ENCODE measurements around the gene TRIP6. TPM values are rescaled to one million over a fixed set of nuclear protein-coding genes. Genes with fewer than 3 reads are reported as not detected.

TRIP6 gene
- total RNA-seq, 1 experiment from 2014 or later = 3.2 TPM

GRCh38 chr7:100866729-100867039 lies 503 bp upstream of the TRIP6 start:
- TF ChIP-seq CTCF (IDR thresholded peaks at IDR 0.05) = no peak
- no peak for TF ChIP-seq SIN3A (IDR thresholded peaks at IDR 0.05; ENCODE audit: borderline replicate concordance, insufficient read depth, low read depth, low read length)
- no peak for TF ChIP-seq TCF7L2 (IDR thresholded peaks at IDR 0.05; ENCODE audit: low read depth, low read length)
- TF ChIP-seq REST (IDR thresholded peaks at IDR 0.05; ENCODE audit: insufficient read depth in 1 of 2, low read depth in 2 of 2, low read length in 1 of 2) = no peak
- TF ChIP-seq POLR2AphosphoS5 (IDR thresholded peaks at IDR 0.05; ENCODE audit: low read depth, low read length) = no peak
- no peak for ATAC-seq
- BruUV-seq (replicated peaks) = no TSS peak
- Histone ChIP-seq H3K27me3 (ENCODE audit: control insufficient read depth, insufficient read depth, low read length) (no peaks in the 10 kb centered on the region), H3K4me3 (ENCODE audit: low read depth in 2 of 2, low read length in 2 of 2) (no peak overlapping the region), H3K36me3 (ENCODE audit: control insufficient read depth, insufficient read depth, low read length) (peaks cover 2% of the 10 kb centered on the region; the same call in 1 of the 2 replicates), H3K4me1 (ENCODE audit: control insufficient read depth, insufficient read depth, low read length) (peaks cover 10% of the 10 kb centered on the region), H3K27ac (ENCODE audit: low read length) (peak overlapping the region; percentile 41; the same call in 1 of the 2 replicates), H3K9me3 (ENCODE audit: control insufficient read depth, insufficient read depth, low read depth, low read length) (no peaks in the 10 kb centered on the region)
- in situ Hi-C loops (cut with HindIII; ENCODE audit: low pct_unique_long_range_greater_than_20kb, low sequenced_read_pairs) (no loop called here), intact Hi-C loops (cut with micrococcal nuclease; ENCODE audit: unreplicated experiment) (no loop called here)
- no peak for DNase-seq (ENCODE audit: low read depth, low spot score)
- POLR2A ChIA-PET = interaction anchor here (0.5 kb wide), 1 partner anchor 29 kb away, joined by 12 read pairs; no protein-coding TSS in a partner anchor
- CTCF ChIA-PET = no interaction called here

- ChIA-PET CTCF (no interaction called here), POLR2A (no interaction called here)
- no peak for TF ChIP-seq SIN3A (IDR thresholded peaks at IDR 0.05; ENCODE audit: borderline replicate concordance, insufficient read depth, low read depth, low read length)
- TF ChIP-seq CTCF (IDR thresholded peaks at IDR 0.05) = no peak
- TF ChIP-seq REST (IDR thresholded peaks at IDR 0.05; ENCODE audit: insufficient read depth in 1 of 2, low read depth in 2 of 2, low read length in 1 of 2) = no peak
- TF ChIP-seq TCF7L2 (IDR thresholded peaks at IDR 0.05; ENCODE audit: low read depth, low read length) = no peak
- no peak for TF ChIP-seq POLR2AphosphoS5 (IDR thresholded peaks at IDR 0.05; ENCODE audit: low read depth, low read length)
- intact Hi-C loops (cut with micrococcal nuclease; ENCODE audit: unreplicated experiment) (no loop called here), in situ Hi-C loops (cut with HindIII; ENCODE audit: low pct_unique_long_range_greater_than_20kb, low sequenced_read_pairs) (no loop called here)
- no peak overlapping the region for H3K27ac ChIP-seq (ENCODE audit: low read length)
- DNase-seq (ENCODE audit: low read depth, low spot score) = no peak
- H3K36me3 ChIP-seq (ENCODE audit: control insufficient read depth, insufficient read depth, low read length) = peaks cover 2% of the 10 kb centered on the region; the same call in 1 of the 2 replicates
- peaks cover 10% of the 10 kb centered on the region for H3K4me1 ChIP-seq (ENCODE audit: control insufficient read depth, insufficient read depth, low read length)
- H3K4me3 ChIP-seq (ENCODE audit: low read depth in 2 of 2, low read length in 2 of 2) = no peak overlapping the region
- no peaks in the 10 kb centered on the region for H3K27me3 ChIP-seq (ENCODE audit: control insufficient read depth, insufficient read depth, low read length)
- BruUV-seq (replicated peaks) = no TSS peak
- H3K9me3 ChIP-seq (ENCODE audit: control insufficient read depth, insufficient read depth, low read depth, low read length) = no peaks in the 10 kb centered on the region
- ATAC-seq = no peak
Measured at GRCh38 chr7:100867776-100868485, 744 bp downstream of the TRIP6 start.

Measured in Panc1 (cell line).